Measurements from ENCODE around the gene DLAT.

The DLAT gene

DNA sequence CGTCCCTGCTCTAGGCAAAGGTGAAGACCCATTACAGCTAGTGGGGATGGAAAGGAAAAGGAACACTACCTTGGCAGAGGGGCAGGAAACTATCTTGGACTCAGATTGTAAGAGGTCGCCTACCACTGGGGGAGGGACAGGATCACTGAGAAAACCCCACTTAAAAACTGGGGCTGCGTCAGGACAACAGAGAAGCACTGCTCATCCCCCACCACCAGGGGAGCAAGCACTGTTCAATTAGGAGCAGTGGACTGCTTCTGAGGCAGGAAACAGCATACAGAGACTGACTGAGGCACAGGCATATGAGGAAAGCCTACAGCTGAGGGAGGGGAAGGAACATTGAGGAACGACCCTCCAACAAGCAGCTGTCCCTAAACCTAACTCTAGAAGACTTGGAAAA lies 20.8 kb upstream of the DLAT start:
- TF ChIP-seq FOXP2 (optimal IDR thresholded peaks at IDR 0.05; ENCODE audit: borderline replicate concordance, extremely low read depth, extremely low read length, insufficient read depth), result no peak
- TF ChIP-seq SIN3A (IDR thresholded peaks at IDR 0.05; ENCODE audit: borderline replicate concordance, insufficient read depth, low read length), result no peak
- TF ChIP-seq POLR2AphosphoS5 (IDR thresholded peaks at IDR 0.05; ENCODE audit: low read depth, low read length), result no peak
- no peak for TF ChIP-seq TAF1 (IDR thresholded peaks at IDR 0.05; ENCODE audit: borderline replicate concordance, insufficient read depth, low read length)
- TF ChIP-seq, protein P1, sequence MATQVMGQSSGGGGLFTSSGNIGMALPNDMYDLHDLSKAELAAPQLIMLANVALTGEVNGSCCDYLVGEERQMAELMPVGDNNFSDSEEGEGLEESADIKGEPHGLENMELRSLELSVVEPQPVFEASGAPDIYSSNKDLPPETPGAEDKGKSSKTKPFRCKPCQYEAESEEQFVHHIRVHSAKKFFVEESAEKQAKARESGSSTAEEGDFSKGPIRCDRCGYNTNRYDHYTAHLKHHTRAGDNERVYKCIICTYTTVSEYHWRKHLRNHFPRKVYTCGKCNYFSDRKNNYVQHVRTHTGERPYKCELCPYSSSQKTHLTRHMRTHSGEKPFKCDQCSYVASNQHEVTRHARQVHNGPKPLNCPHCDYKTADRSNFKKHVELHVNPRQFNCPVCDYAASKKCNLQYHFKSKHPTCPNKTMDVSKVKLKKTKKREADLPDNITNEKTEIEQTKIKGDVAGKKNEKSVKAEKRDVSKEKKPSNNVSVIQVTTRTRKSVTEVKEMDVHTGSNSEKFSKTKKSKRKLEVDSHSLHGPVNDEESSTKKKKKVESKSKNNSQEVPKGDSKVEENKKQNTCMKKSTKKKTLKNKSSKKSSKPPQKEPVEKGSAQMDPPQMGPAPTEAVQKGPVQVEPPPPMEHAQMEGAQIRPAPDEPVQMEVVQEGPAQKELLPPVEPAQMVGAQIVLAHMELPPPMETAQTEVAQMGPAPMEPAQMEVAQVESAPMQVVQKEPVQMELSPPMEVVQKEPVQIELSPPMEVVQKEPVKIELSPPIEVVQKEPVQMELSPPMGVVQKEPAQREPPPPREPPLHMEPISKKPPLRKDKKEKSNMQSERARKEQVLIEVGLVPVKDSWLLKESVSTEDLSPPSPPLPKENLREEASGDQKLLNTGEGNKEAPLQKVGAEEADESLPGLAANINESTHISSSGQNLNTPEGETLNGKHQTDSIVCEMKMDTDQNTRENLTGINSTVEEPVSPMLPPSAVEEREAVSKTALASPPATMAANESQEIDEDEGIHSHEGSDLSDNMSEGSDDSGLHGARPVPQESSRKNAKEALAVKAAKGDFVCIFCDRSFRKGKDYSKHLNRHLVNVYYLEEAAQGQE (IDR thresholded peaks at IDR 0.05; ENCODE audit: insufficient read depth in 1 of 2, low read depth in 2 of 2, low read length in 2 of 2), result no peak

DNA sequence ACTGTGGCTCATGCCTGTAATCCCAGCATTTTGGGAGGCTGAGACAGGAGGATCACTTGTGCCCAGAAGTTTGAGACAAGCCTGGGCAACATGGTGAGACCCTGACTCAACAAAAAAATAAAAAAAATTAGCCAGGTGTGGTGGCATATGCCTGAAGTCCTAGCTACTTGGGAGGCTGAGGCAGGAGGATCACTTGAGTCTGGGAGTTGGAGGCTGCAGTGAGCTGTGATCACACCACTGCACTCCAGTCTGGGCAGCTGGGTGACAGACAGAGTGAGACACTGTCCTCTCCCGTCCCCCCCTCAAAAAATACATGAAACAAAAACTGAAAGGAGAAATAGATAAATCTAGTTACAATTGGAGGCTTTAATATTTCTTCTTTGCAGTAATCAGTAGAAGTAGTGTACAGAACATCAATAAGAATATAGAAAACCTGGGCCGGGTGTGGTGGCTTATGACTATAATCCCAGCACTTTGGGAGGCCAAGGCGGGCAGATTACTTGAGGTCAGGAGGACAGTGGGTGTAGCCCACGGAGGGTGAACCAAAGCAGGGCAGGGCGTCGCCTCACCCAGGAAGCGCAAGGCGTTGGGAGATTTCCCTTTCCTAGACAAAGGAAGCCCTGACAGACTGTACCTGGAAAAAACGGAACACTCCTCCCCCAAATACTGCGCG lies 19.6 kb upstream of the DLAT start:
- TF ChIP-seq, protein P1 (IDR thresholded peaks at IDR 0.05; ENCODE audit: insufficient read depth in 1 of 2, low read depth in 2 of 2, low read length in 2 of 2), result no peak
- TF ChIP-seq TAF1 (IDR thresholded peaks at IDR 0.05; ENCODE audit: borderline replicate concordance, insufficient read depth, low read length), result no peak
- no peak for TF ChIP-seq SIN3A (IDR thresholded peaks at IDR 0.05; ENCODE audit: borderline replicate concordance, insufficient read depth, low read length)
- TF ChIP-seq FOXP2 (optimal IDR thresholded peaks at IDR 0.05; ENCODE audit: borderline replicate concordance, extremely low read depth, extremely low read length, insufficient read depth), result no peak
- no peak for TF ChIP-seq POLR2AphosphoS5 (IDR thresholded peaks at IDR 0.05; ENCODE audit: low read depth, low read length)

DNA sequence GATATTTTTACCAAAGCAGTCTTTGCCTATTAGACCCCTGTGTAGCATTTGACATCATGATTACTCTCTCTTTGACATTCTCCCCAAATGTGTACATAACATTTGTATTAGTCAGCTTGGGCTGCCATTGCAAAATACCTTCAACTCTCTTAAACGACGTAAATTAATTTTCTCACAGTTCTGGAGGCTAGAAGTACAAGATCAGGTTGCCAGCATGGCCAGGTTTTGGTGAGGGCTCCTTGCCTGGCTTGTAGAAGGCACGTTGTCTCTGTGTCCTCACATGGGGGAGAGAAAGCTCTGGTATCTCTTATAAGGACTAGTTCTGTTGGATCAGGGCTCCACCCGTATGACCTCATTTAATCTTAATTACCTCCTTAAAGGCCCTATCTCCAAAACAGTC lies 12.3 kb upstream of the DLAT start:
- TF ChIP-seq FOXP2 (optimal IDR thresholded peaks at IDR 0.05; ENCODE audit: borderline replicate concordance, extremely low read depth, extremely low read length, insufficient read depth) (no peak), POLR2AphosphoS5 (IDR thresholded peaks at IDR 0.05; ENCODE audit: low read depth, low read length) (no peak), SIN3A (IDR thresholded peaks at IDR 0.05; ENCODE audit: borderline replicate concordance, insufficient read depth, low read length) (no peak), TAF1 (IDR thresholded peaks at IDR 0.05; ENCODE audit: borderline replicate concordance, insufficient read depth, low read length) (no peak)
- TF ChIP-seq, protein P1 (IDR thresholded peaks at IDR 0.05; ENCODE audit: insufficient read depth in 1 of 2, low read depth in 2 of 2, low read length in 2 of 2), result no peak

DNA sequence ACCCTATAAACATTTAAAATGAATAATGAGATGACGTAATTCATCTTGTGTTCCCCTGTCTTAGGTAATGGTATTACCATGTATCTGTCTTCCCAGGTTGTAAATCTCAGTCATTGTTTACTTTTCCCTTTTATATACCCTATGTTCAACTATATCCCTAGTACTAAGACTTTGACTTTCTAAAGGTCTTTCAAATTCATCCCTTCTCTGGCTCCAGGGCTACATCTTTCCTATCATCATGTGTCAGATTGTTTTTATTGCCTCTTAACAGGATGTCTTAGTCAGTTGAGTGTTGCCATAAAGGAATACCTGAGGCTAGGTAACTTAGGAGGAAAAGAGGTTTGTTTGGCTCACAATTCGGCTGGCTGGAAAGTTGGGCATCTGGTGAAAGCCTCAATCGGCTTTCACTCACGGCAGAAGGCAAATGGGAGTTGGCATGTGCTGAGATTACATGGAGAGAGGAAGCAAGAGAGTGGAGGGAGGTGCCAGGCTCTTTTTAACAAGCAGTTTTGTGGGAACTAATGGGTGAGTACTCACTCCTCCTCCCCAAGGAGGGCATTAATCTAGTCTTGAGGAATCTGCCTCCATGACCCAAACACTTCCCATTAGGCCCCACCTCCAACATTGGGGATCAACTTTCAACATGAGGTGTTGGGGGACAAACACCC lies 11.6 kb upstream of the DLAT start:
- TF ChIP-seq, protein P1 (IDR thresholded peaks at IDR 0.05; ENCODE audit: insufficient read depth in 1 of 2, low read depth in 2 of 2, low read length in 2 of 2), result no peak
- no peak for TF ChIP-seq TAF1 (IDR thresholded peaks at IDR 0.05; ENCODE audit: borderline replicate concordance, insufficient read depth, low read length)
- no peak for TF ChIP-seq POLR2AphosphoS5 (IDR thresholded peaks at IDR 0.05; ENCODE audit: low read depth, low read length)
- no peak for TF ChIP-seq FOXP2 (optimal IDR thresholded peaks at IDR 0.05; ENCODE audit: borderline replicate concordance, extremely low read depth, extremely low read length, insufficient read depth)
- no peak for TF ChIP-seq SIN3A (IDR thresholded peaks at IDR 0.05; ENCODE audit: borderline replicate concordance, insufficient read depth, low read length)
